Panc1 (cell line): Measurements from ENCODE around the gene UBAP2. TPM values are rescaled to one million over a fixed set of nuclear protein-coding genes. Genes with fewer than 3 reads are reported as not detected.

Experiments used
- ATAC-seq: fragments of 200-7000 bp; cut with Tn5 transposase; 2 replicates; pipeline ENCODE4 v1.9.1; 2020; ENCODE audit warnings: mild to moderate bottlenecking, moderate library complexity
- BruUV-seq: library from RNA; stranded (reverse); fragments of 400-500 nt; replicated peaks from 2 replicates; lab custom pipeline; 2021; lab: Mats Ljungman, UMichigan
- CTCF ChIA-PET: fragments of 300-600 bp; sonication (Branson Sonifier 250); formaldehyde crosslinking; loops from one replicate; lab custom pipeline; 2022; ENCODE audit warnings: antibody characterized with exemption; lab: Charles Lee
- POLR2A ChIA-PET: fragments of 300-600 bp; sonication (Branson Sonifier 250); formaldehyde crosslinking; loops from one replicate; lab custom pipeline; 2022; ENCODE audit warnings: antibody characterized with exemption; lab: Charles Lee
- DNase-seq: peaks from one replicate; pipeline ENCODE4 v3.0.0-alpha.2; 2010; ENCODE audit warnings: low read depth, low spot score
- H3K27ac ChIP-seq: 2 replicates; pipeline ENCODE4 v1.5.1; 2011; ENCODE audit warnings: mild to moderate bottlenecking, low read length, inconsistent platforms
- H3K27me3 ChIP-seq: fragments of 200-500 bp; sonication (Bioruptor generic); 2 replicates; pipeline ENCODE4 v1.6.0; 2014; ENCODE audit warnings: low read length, inconsistent platforms; ENCODE audit not compliant: control insufficient read depth, insufficient read depth
- H3K36me3 ChIP-seq: fragments of 200-500 bp; sonication (Bioruptor generic); 2 replicates; pipeline ENCODE4 v1.5.1; 2014; ENCODE audit warnings: inconsistent platforms, mild to moderate bottlenecking, low read length, moderate library complexity; ENCODE audit not compliant: control insufficient read depth, insufficient read depth
- H3K4me1 ChIP-seq: 2 replicates; pipeline ENCODE4 v1.5.1; 2011; ENCODE audit warnings: inconsistent platforms, mild to moderate bottlenecking, low read length, moderate library complexity; ENCODE audit not compliant: control insufficient read depth, insufficient read depth
- H3K4me3 ChIP-seq, 2 experiments: 2 replicates each; pipeline ENCODE4 v1.5.1; 2011 to 2012; ENCODE audit warnings: low read depth in 2 of 2, low read length in 2 of 2, mild to moderate bottlenecking in 2 of 2, inconsistent platforms in 1 of 2, moderate library complexity in 1 of 2
- H3K9me3 ChIP-seq: fragments of 200-500 bp; sonication (Bioruptor generic); 2 replicates; pipeline ENCODE4 v1.5.1; 2014; ENCODE audit warnings: low read depth, mild to moderate bottlenecking, inconsistent platforms, low read length, moderate library complexity; ENCODE audit not compliant: control insufficient read depth, insufficient read depth
- CTCF ChIP-seq: fragments of 450-650 bp; IDR thresholded peaks from 2 replicates; pipeline ENCODE4 v1.5.1; 2017; ENCODE audit warnings: mild to moderate bottlenecking
- POLR2AphosphoS5 ChIP-seq: IDR thresholded peaks from 2 replicates; pipeline ENCODE4 v1.6.1; 2012; ENCODE audit warnings: mild to moderate bottlenecking, low read depth, low read length, moderate library complexity
- REST ChIP-seq, 2 experiments: IDR thresholded peaks; 2 replicates each; pipeline ENCODE4 v1.6.1; 2011 to 2012; ENCODE audit warnings: low read depth in 2 of 2, control low read depth in 1 of 2, low read length in 1 of 2, mild to moderate bottlenecking in 1 of 2, moderate library complexity in 1 of 2; ENCODE audit not compliant: insufficient read depth in 1 of 2
- SIN3A ChIP-seq: IDR thresholded peaks from 2 replicates; pipeline ENCODE4 v1.6.1; 2012; ENCODE audit warnings: low read depth, mild to moderate bottlenecking, low read length, moderate library complexity, borderline replicate concordance; ENCODE audit not compliant: insufficient read depth
- TCF7L2 ChIP-seq: IDR thresholded peaks from 2 replicates; pipeline ENCODE4 v1.6.1; 2011; ENCODE audit warnings: mild to moderate bottlenecking, low read depth, low read length, inconsistent platforms
- in situ Hi-C: cut with HindIII; loops from 2 replicates; pipeline ENCODE4 v1.10.0; 2016; ENCODE audit warnings: low sequenced_read_pairs, low pct_unique_long_range_greater_than_20kb
- intact Hi-C: fragments of 100-400 bp; cut with micrococcal nuclease; formaldehyde crosslinking; loops from one replicate; pipeline ENCODE4 v1.10.0; 2022; ENCODE audit not compliant: unreplicated experiment
- total RNA-seq: library from RNA; stranded (reverse); gene quantifications from one replicate; pipeline ENCODE4 v1.2.1, GENCODE V29; 2021; ENCODE audit not compliant: unreplicated experiment

The UBAP2 gene
- total RNA-seq, 1 experiment from 2014 or later = 94.6 TPM

- TF ChIP-seq SIN3A (no peak), POLR2AphosphoS5 (no peak), TCF7L2 (no peak), REST (IDR thresholded peaks at IDR 0.05; ENCODE audit: insufficient read depth in 1 of 2, low read depth in 2 of 2, low read length in 1 of 2) (no peak), CTCF (no peak)
- DNase-seq (no peak), ATAC-seq (no peak)
- in situ Hi-C loops = no loop called here
- no peak overlapping the region for H3K4me3 ChIP-seq
- BruUV-seq = no TSS peak
- H3K27me3 ChIP-seq = no peaks in the 10 kb centered on the region
- no peaks in the 10 kb centered on the region for H3K9me3 ChIP-seq
- intact Hi-C loops = loop anchor here (10.0 kb wide), 1 partner anchor 62 kb away; no protein-coding TSS in a partner anchor
- ChIA-PET POLR2A (interaction anchor here (0.6 kb wide), 1 partner anchor 9 kb away, joined by 3 read pairs; no protein-coding TSS in a partner anchor), CTCF (no interaction called here)
- peaks cover 40% of the 10 kb centered on the region for H3K36me3 ChIP-seq
- H3K4me1 ChIP-seq = peaks cover 7% of the 10 kb centered on the region; the same call in 1 of the 2 replicates
- no peak overlapping the region for H3K27ac ChIP-seq
Measured at GRCh38 chr9:33926746-33927485, 121.8 kb downstream of the UBAP2 start.

- no peak for TF ChIP-seq POLR2AphosphoS5
- no peak for TF ChIP-seq TCF7L2
- no peak for TF ChIP-seq SIN3A
- no peak for TF ChIP-seq REST (IDR thresholded peaks at IDR 0.05; ENCODE audit: insufficient read depth in 1 of 2, low read depth in 2 of 2, low read length in 1 of 2)
- no peak for TF ChIP-seq CTCF
- Histone ChIP-seq H3K4me1 (peaks cover 7% of the 10 kb centered on the region; the same call in 1 of the 2 replicates), H3K27me3 (no peaks in the 10 kb centered on the region), H3K27ac (peak overlapping the region; percentile 23; the same call in 1 of the 2 replicates), H3K9me3 (no peaks in the 10 kb centered on the region), H3K36me3 (peaks cover 44% of the 10 kb centered on the region), H3K4me3 (no peak overlapping the region)
- intact Hi-C loops = loop anchor here (10.0 kb wide), 1 partner anchor 60 kb away; no protein-coding TSS in a partner anchor
- DNase-seq (no peak), ATAC-seq (peak; percentile 55)
- no TSS peak for BruUV-seq
- in situ Hi-C loops = no loop called here
- CTCF ChIA-PET = interaction anchor here (0.5 to 1.2 kb wide), 5 partner anchors 10 to 329 kb away, joined by 3 to 14 read pairs (median 6); no protein-coding TSS in a partner anchor
- POLR2A ChIA-PET = no interaction called here
Measured at GRCh38 chr9:33924978-33925797, 123.5 kb downstream of the UBAP2 start.
